ENCODE measurements around the gene RIMBP2. TPM values are rescaled to one million over a fixed set of nuclear protein-coding genes. Genes with fewer than 3 reads are reported as not detected.

Gene RIMBP2
- polyA plus RNA-seq, 1 donor from 2014 or later: 14.6 TPM

- no peak overlapping the region for H3K9ac ChIP-seq (ENCODE audit: low read length)
- H3K4me2 ChIP-seq (ENCODE audit: low read length): no peak overlapping the region
- no peaks in the 10 kb centered on the region for H3K9me2 ChIP-seq (ENCODE audit: insufficient read depth, low read length)
- H3K27ac ChIP-seq (ENCODE audit: low read length): no peak overlapping the region
- H2AFZ ChIP-seq (ENCODE audit: low read depth, low read length): no peak overlapping the region
- TF ChIP-seq CTCF (IDR thresholded peaks at IDR 0.05; ENCODE audit: poor library complexity, severe bottlenecking) (no peak), REST (IDR thresholded peaks at IDR 0.05; ENCODE audit: borderline replicate concordance) (no peak), SMC3 (conservative IDR thresholded peaks at IDR 0.05; ENCODE audit: poor library complexity) (no peak)
- H3F3A ChIP-seq (ENCODE audit: insufficient read depth, low read length, poor library complexity, severe bottlenecking): no peaks in the 10 kb centered on the region
- no peaks in the 10 kb centered on the region for H4K20me1 ChIP-seq (ENCODE audit: insufficient read depth)
- no peak overlapping the region for H3K4me3 ChIP-seq (ENCODE audit: low read length)
- H3K36me3 ChIP-seq (ENCODE audit: insufficient read depth, low read length): no peaks in the 10 kb centered on the region
- no peaks in the 10 kb centered on the region for H3K9me3 ChIP-seq (ENCODE audit: low read length)
- H3K79me2 ChIP-seq (replicated peaks; ENCODE audit: insufficient read depth, low read length): no peaks in the 10 kb centered on the region
- no peaks in the 10 kb centered on the region for H3K27me3 ChIP-seq (ENCODE audit: insufficient read depth, low read depth, low read length)
These were observed 256.2 kb downstream of the RIMBP2 start for GRCh38 chr12:130459916-130460315.

GRCh38 chr12:130458341-130458740 is 257.8 kb downstream of the RIMBP2 start:
- Histone ChIP-seq H3K9me2 (ENCODE audit: insufficient read depth, low read length) (no peaks in the 10 kb centered on the region), H3K27ac (ENCODE audit: low read length) (no peak overlapping the region), H3K79me2 (replicated peaks; ENCODE audit: insufficient read depth, low read length) (no peaks in the 10 kb centered on the region), H3K36me3 (ENCODE audit: insufficient read depth, low read length) (no peaks in the 10 kb centered on the region), H4K20me1 (ENCODE audit: insufficient read depth) (no peaks in the 10 kb centered on the region), H2AFZ (ENCODE audit: low read depth, low read length) (no peak overlapping the region), H3K27me3 (ENCODE audit: insufficient read depth, low read depth, low read length) (no peaks in the 10 kb centered on the region), H3K4me2 (ENCODE audit: low read length) (no peak overlapping the region), H3K4me3 (ENCODE audit: low read length) (no peak overlapping the region), H3K9ac (ENCODE audit: low read length) (no peak overlapping the region), H3F3A (ENCODE audit: insufficient read depth, low read length, poor library complexity, severe bottlenecking) (no peaks in the 10 kb centered on the region), H3K9me3 (ENCODE audit: low read length) (no peaks in the 10 kb centered on the region)
- TF ChIP-seq CTCF (IDR thresholded peaks at IDR 0.05; ENCODE audit: poor library complexity, severe bottlenecking) (no peak), SMC3 (conservative IDR thresholded peaks at IDR 0.05; ENCODE audit: poor library complexity) (no peak), POLR2AphosphoS5 (IDR thresholded peaks at IDR 0.05) (no peak), EP300 (conservative IDR thresholded peaks at IDR 0.05; ENCODE audit: poor library complexity, severe bottlenecking) (no peak), RAD21 (conservative IDR thresholded peaks at IDR 0.05) (no peak), REST (IDR thresholded peaks at IDR 0.05; ENCODE audit: borderline replicate concordance) (no peak), TAF1 (IDR thresholded peaks at IDR 0.05; ENCODE audit: low read depth) (no peak), MXI1 (conservative IDR thresholded peaks at IDR 0.05; ENCODE audit: poor library complexity, severe bottlenecking) (no peak)

Data from neural cell (in vitro differentiated cells).